HepG2 (cell line): ENCODE data around the gene PRKAR2B. TPM values are rescaled to one million over a fixed set of nuclear protein-coding genes. Genes with fewer than 3 reads are reported as not detected.

Experiments used
- ATAC-seq: fragments of 200-7000 bp; cut with Tn5 transposase; 3 replicates; pipeline ENCODE4 v1.9.1; 2020; ENCODE audit warnings: mild to moderate bottlenecking, moderate library complexity
- BruUV-seq: library from RNA; stranded (reverse); fragments of 400-500 nt; replicated peaks from 2 replicates; lab custom pipeline; 2021; lab: Mats Ljungman, UMichigan
- CTCF ChIA-PET: fragments of 300-600 bp; formaldehyde crosslinking; extraction: SDS; loops from one replicate; lab custom pipeline; 2021; ENCODE audit warnings: low total read pairs, inconsistent platforms, low intra/inter-chr PET ratio; lab: Yijun Ruan, JAX
- POLR2A ChIA-PET: fragments of 350-600 bp; sonication (Branson Sonifier 250); formaldehyde crosslinking; loops from one replicate; lab custom pipeline; 2020; ENCODE audit warnings: antibody characterized with exemption, inconsistent platforms; lab: Yijun Ruan, JAX
- DNase-seq: peaks from one replicate; pipeline ENCODE4 v3.0.0-alpha.2; 2015; ENCODE audit warnings: low spot score
- FAIRE-seq: peaks from 3 replicates; lab custom pipeline; 2011; peaks lifted over from hg19 to GRCh38; lab: Jason Lieb, UNC
- H2AFZ ChIP-seq: one replicate; pipeline ENCODE4 v1.6.1; 2011; ENCODE audit warnings: low read length, inconsistent platforms
- H3K27ac ChIP-seq: fragments of 300-600 bp; 3 replicates; pipeline ENCODE4 v1.8.0; 2011; ENCODE audit warnings: mixed run types, mild to moderate bottlenecking, mixed read lengths, low read length, inconsistent platforms; ENCODE audit not compliant: insufficient read depth; ENCODE audit errors: extremely low read length
- H3K27me3 ChIP-seq, 2 experiments: fragments of 200-600 bp in 1 of 2; 2 replicates in 1 of 2; 3 replicates in 1 of 2; pipeline versions ENCODE4 v1.6.0 to v1.8.0; 2011; ENCODE audit warnings: low read length in 2 of 2, mild to moderate bottlenecking in 2 of 2, moderate library complexity in 2 of 2, inconsistent platforms in 1 of 2; ENCODE audit not compliant: insufficient read depth in 2 of 2, control insufficient read depth in 1 of 2
- H3K36me3 ChIP-seq, 2 experiments: fragments of 200-600 bp in 1 of 2; replicated peaks in 1 of 2; 2 replicates in 1 of 2; 3 replicates in 1 of 2; pipeline versions ENCODE4 v1.5.1 to v1.8.0; 2011; ENCODE audit warnings: low read length in 2 of 2, inconsistent platforms in 1 of 2; ENCODE audit not compliant: insufficient read depth in 2 of 2, control insufficient read depth in 1 of 2
- H3K4me1 ChIP-seq: 2 replicates; pipeline ENCODE4 v1.5.1; 2012; ENCODE audit warnings: low read length, inconsistent platforms; ENCODE audit not compliant: insufficient read depth
- H3K4me2 ChIP-seq: 2 replicates; pipeline ENCODE4 v1.6.0; 2011; ENCODE audit warnings: low read depth, low read length, inconsistent platforms
- H3K4me3 ChIP-seq, 3 experiments: fragments of 200-600 bp in 1 of 3; sonication (generic), shearing (Covaris generic) in 1 of 3; replicated peaks in 1 of 3; 2 replicates each; pipeline ENCODE4 v1.5.1; 2011 to 2016; ENCODE audit warnings: low read length in 3 of 3, inconsistent platforms in 2 of 3, low read depth in 2 of 3, mild to moderate bottlenecking in 2 of 3, control low read depth in 1 of 3, mixed read lengths in 1 of 3; ENCODE audit not compliant: insufficient read depth in 1 of 3
- H3K79me2 ChIP-seq: one replicate; pipeline ENCODE4 v1.6.1; 2011; ENCODE audit warnings: low read length, inconsistent platforms; ENCODE audit not compliant: insufficient read depth
- H3K9ac ChIP-seq: 2 replicates; pipeline ENCODE4 v1.6.0; 2011; ENCODE audit warnings: mild to moderate bottlenecking, low read depth, low read length, inconsistent platforms; ENCODE audit not compliant: insufficient read depth
- H3K9me3 ChIP-seq: 2 replicates; pipeline ENCODE4 v1.5.1; 2012; ENCODE audit warnings: mild to moderate bottlenecking, low read length
- H4K20me1 ChIP-seq: 2 replicates; pipeline ENCODE4 v1.6.0; 2011; ENCODE audit warnings: inconsistent platforms, mild to moderate bottlenecking, low read length, moderate library complexity; ENCODE audit not compliant: insufficient read depth
- CREM ChIP-seq, 2 experiments: sonication (generic) in 1 of 2; formaldehyde crosslinking in 1 of 2; IDR thresholded peaks; 2 replicates each; pipeline versions ENCODE4 v1.4.0 to v1.6.1; 2016 to 2020; ENCODE audit warnings: antibody characterized with exemption in 1 of 2, mild to moderate bottlenecking in 1 of 2, missing genetic modification reagents in 1 of 2
- DBP ChIP-seq: sonication (generic); formaldehyde crosslinking; IDR thresholded peaks from 2 replicates; pipeline ENCODE4 v1.4.0; 2020; ENCODE audit warnings: missing genetic modification reagents; ENCODE audit errors: not compliant biosample characterization
- GLI4 ChIP-seq: sonication (generic); formaldehyde crosslinking; IDR thresholded peaks from 2 replicates; pipeline ENCODE4 v1.5.1; 2020; ENCODE audit warnings: missing genetic modification reagents, mild to moderate bottlenecking, moderate library complexity, borderline replicate concordance
- MAFG ChIP-seq: sonication (generic); formaldehyde crosslinking; IDR thresholded peaks from 2 replicates; pipeline ENCODE4 v1.5.1; 2020; ENCODE audit warnings: mild to moderate bottlenecking, missing genetic modification reagents
- ZNF225 ChIP-seq: sonication (generic); formaldehyde crosslinking; IDR thresholded peaks from 2 replicates; pipeline ENCODE4 v1.4.0; 2020; ENCODE audit warnings: mild to moderate bottlenecking, missing genetic modification reagents
- ZNF704 ChIP-seq: sonication (generic); formaldehyde crosslinking; IDR thresholded peaks from 2 replicates; pipeline ENCODE4 v1.8.1; 2023; ENCODE audit warnings: mild to moderate bottlenecking, inconsistent platforms, moderate library complexity, missing genetic modification reagents, borderline replicate concordance
- ZNF788 ChIP-seq: sonication (generic); formaldehyde crosslinking; IDR thresholded peaks from 2 replicates; pipeline ENCODE4 v1.5.0; 2020; ENCODE audit warnings: mild to moderate bottlenecking, missing genetic modification reagents, borderline replicate concordance
- WGBS: methylation state at CpG from one replicate; pipeline ENCODE4 v1.1.6; 2017; ENCODE audit warnings: low lambda C conversion rate; 5-methylcytosine and 5-hydroxymethylcytosine counted together
- in situ Hi-C: cut with HindIII; loops from 2 replicates; pipeline ENCODE4 v1.10.0; 2017; ENCODE audit warnings: low pct_unique_long_range_greater_than_20kb; ENCODE audit not compliant: extremely low pct_ligation_motif_present
- intact Hi-C: fragments of 100-400 bp; cut with micrococcal nuclease; formaldehyde crosslinking; loops from one replicate; pipeline ENCODE4 v1.10.0; 2022; ENCODE audit not compliant: unreplicated experiment
- polyA plus RNA-seq, 8 experiments: library from polyadenylated mRNA; depleted of rRNA in 3 of 8; stranded (reverse) in 7 of 8; unstranded in 1 of 8; fragments of >200 nt; fragmentation: Illumina TruSeq in 4 of 8; extraction: Trizol in 4 of 8; gene quantifications; 2 replicates each; pipeline versions ENCODE4 v1.2.1 to v1.2.3, GENCODE V29; 2011 to 2016; ENCODE audit warnings: low read depth in 4 of 8, missing spikeins in 1 of 8, mixed read lengths in 1 of 8; ENCODE audit not compliant: insufficient read depth in 1 of 8
- total RNA-seq, 5 experiments: library from RNA; depleted of rRNA; stranded (reverse); fragments of >200 nt; fragmentation: Illumina TruSeq; extraction: Trizol; gene quantifications; 2 replicates each; pipeline ENCODE4 v1.2.3, GENCODE V29; 2016; ENCODE audit warnings: low read depth in 1 of 5

The PRKAR2B gene
- total and polyA plus RNA-seq, 2 of the 13 experiments (the other 11 are each of a cell fraction or from before 2014, with no cell fraction given), result not detected

DNA sequence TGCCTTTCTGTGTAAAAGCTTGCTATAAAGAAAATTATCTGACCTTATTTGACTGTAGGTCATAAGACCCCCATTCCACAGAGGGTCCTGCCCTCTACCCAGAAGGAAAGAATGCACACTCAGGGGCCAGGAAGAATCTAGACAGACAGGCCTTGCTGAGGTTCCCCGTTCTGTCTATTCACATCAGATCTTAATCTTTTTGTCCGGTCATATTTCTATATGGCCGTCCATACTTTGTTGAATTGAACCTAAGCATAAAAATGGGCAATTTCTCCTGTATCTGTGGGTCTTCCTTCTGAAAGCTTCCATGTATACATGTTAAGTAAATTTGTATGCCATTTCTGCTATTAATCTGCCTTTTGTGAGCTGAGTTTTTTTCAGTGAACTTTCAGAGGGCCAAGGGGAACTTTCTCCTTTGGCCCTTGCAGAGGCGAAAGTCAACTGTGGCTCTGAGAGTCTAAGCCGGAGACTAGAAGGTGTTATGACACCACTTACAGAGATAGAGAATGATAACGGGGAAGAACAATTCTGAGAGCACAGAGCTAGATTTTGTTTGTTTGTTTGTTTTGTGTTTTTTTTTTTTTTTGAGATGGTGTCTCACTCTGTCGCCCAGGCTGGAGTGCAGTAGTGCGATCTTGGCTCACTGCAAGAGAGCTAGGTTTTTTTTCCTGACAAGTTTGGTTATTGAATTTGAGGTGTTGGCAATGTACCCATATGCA is 11.6 kb upstream of the PRKAR2B start:
- intact Hi-C loops, result no loop called here
- FAIRE-seq, result no peak
- POLR2A ChIA-PET, result no interaction called here

More for the DNA sequence above, 11.6 kb upstream of the PRKAR2B start:
- Histone ChIP-seq H3K36me3 (no peaks in the 10 kb centered on the region), H3K4me1 (no peaks in the 10 kb centered on the region), H3K27me3 (0 out of 5 replicates have a peak, but pooled peaks cover 0 to 4% of the 10 kb centered on the region in 2 experiments)
- BruUV-seq, result no TSS peak
- no peak for DNase-seq
- 34% methylated on average over 8 of the region's 8 CpGs for WGBS
- CTCF ChIA-PET, result no interaction called here
- TF ChIP-seq MAFG (CRISPR knock-in tag) (no peak), CREM (IDR thresholded peaks at IDR 0.05) (no peak), CREM (CRISPR knock-in tag; IDR thresholded peaks at IDR 0.05) (no peak), ZNF704 (no peak), ZNF225 (no peak), ZNF788 (CRISPR knock-in tag) (no peak), GLI4 (CRISPR knock-in tag) (no peak), DBP (CRISPR knock-in tag) (no peak)
- TF ChIP-seq, all 625 proteins: peak for 0
- no peak overlapping the region for H3K27ac ChIP-seq
- ATAC-seq, result no peak
- H3K9ac ChIP-seq, result no peak overlapping the region
- no peak overlapping the region for H3K4me3 ChIP-seq
- in situ Hi-C loops, result no loop called here
- no peaks in the 10 kb centered on the region for H4K20me1 ChIP-seq
- no peak overlapping the region for H3K4me2 ChIP-seq
- no peaks in the 10 kb centered on the region for H3K9me3 ChIP-seq
- no peak overlapping the region for H2AFZ ChIP-seq
- H3K79me2 ChIP-seq, result no peaks in the 10 kb centered on the region
